Liver (tissue), 9 donors: Measurements from ENCODE around the gene MAP1A. TPM values are rescaled to one million over a fixed set of nuclear protein-coding genes. Genes with fewer than 3 reads are reported as not detected.

Experiments used
- DNase-seq: peaks from one replicate; pipeline ENCODE4 v3.0.0-alpha.2; 2017; ENCODE audit warnings: low spot score
- H3K27ac ChIP-seq, 2 donors: one replicate each; pipeline ENCODE4 v1.7.0; 2013; ENCODE audit warnings: inconsistent platforms in 2 of 2, low read length in 2 of 2, control low read depth in 1 of 2, low read depth in 1 of 2, mild to moderate bottlenecking in 1 of 2
- H3K27me3 ChIP-seq, 4 donors: one replicate each; pipeline versions ENCODE4 v1.6.1 to v1.7.0; 2013; ENCODE audit warnings: low read length in 3 of 4, inconsistent platforms in 1 of 4, mild to moderate bottlenecking in 1 of 4, moderate library complexity in 1 of 4; ENCODE audit not compliant: control insufficient read depth in 4 of 4, insufficient read depth in 4 of 4
- H3K36me3 ChIP-seq, 4 donors: one replicate each; pipeline versions ENCODE4 v1.6.1 to v1.7.0; 2013; ENCODE audit warnings: low read length in 3 of 4, mild to moderate bottlenecking in 3 of 4, low read depth in 1 of 4, moderate library complexity in 1 of 4; ENCODE audit not compliant: control insufficient read depth in 4 of 4, insufficient read depth in 3 of 4
- H3K4me1 ChIP-seq, 4 donors: one replicate each; pipeline versions ENCODE4 v1.6.1 to v1.7.0; 2013; ENCODE audit warnings: low read length in 3 of 4, mild to moderate bottlenecking in 3 of 4, moderate library complexity in 1 of 4; ENCODE audit not compliant: control insufficient read depth in 4 of 4, insufficient read depth in 4 of 4
- H3K4me3 ChIP-seq, 3 donors: one replicate each; pipeline versions ENCODE4 v1.6.1 to v1.7.0; 2013; ENCODE audit warnings: low read length in 3 of 3, control low read depth in 1 of 3, low read depth in 1 of 3, mild to moderate bottlenecking in 1 of 3
- H3K9ac ChIP-seq, 2 donors: one replicate each; pipeline ENCODE4 v1.7.0; 2013; ENCODE audit warnings: low read length in 2 of 2, mild to moderate bottlenecking in 2 of 2, moderate library complexity in 2 of 2, control low read depth in 1 of 2, low read depth in 1 of 2
- H3K9me3 ChIP-seq, 4 donors: one replicate each; pipeline versions ENCODE4 v1.6.1 to v1.7.0; 2013; ENCODE audit warnings: low read length in 3 of 4; ENCODE audit not compliant: control insufficient read depth in 4 of 4
- ATF3 ChIP-seq: IDR thresholded peaks from 2 replicates; pipeline ENCODE4 v1.6.1; 2016; ENCODE audit warnings: antibody characterized with exemption
- CTCF ChIP-seq: fragments of 150-350 bp; IDR thresholded peaks from 2 replicates; pipeline ENCODE4 v1.5.1; 2017; ENCODE audit warnings: improper control_type of control experiment, low read depth, low read length; ENCODE audit not compliant: missing input control
- EGR1 ChIP-seq, 2 donors: IDR thresholded peaks; 2 replicates each; pipeline ENCODE4 v1.6.1; 2016 to 2018; ENCODE audit warnings: antibody characterized with exemption in 2 of 2, low read depth in 2 of 2
- FOXA1 ChIP-seq: IDR thresholded peaks from 2 replicates; pipeline ENCODE4 v1.6.1; 2016; ENCODE audit warnings: antibody characterized with exemption
- FOXA2 ChIP-seq: IDR thresholded peaks from 2 replicates; pipeline ENCODE4 v1.6.1; 2016; ENCODE audit warnings: antibody characterized with exemption
- GABPA ChIP-seq, 2 donors: IDR thresholded peaks in 1 of 2; conservative IDR thresholded peaks in 1 of 2; 2 replicates each; pipeline ENCODE4 v1.6.1; 2016; ENCODE audit warnings: antibody characterized with exemption in 2 of 2, mild to moderate bottlenecking in 1 of 2, moderate library complexity in 1 of 2
- HNF4A ChIP-seq, 2 donors: conservative IDR thresholded peaks; 2 replicates each; pipeline ENCODE4 v1.6.1; 2016; ENCODE audit warnings: antibody characterized with exemption in 2 of 2, mild to moderate bottlenecking in 2 of 2
- HNF4G ChIP-seq: IDR thresholded peaks from 2 replicates; pipeline ENCODE4 v1.6.1; 2016; ENCODE audit warnings: antibody characterized with exemption
- JUND ChIP-seq, 2 donors: IDR thresholded peaks; 2 replicates each; pipeline ENCODE4 v1.6.1; 2016; ENCODE audit warnings: antibody characterized with exemption in 2 of 2
- MAX ChIP-seq: IDR thresholded peaks from 2 replicates; pipeline ENCODE4 v1.6.1; 2016; ENCODE audit warnings: antibody characterized with exemption
- NR2F2 ChIP-seq: IDR thresholded peaks from 2 replicates; pipeline ENCODE4 v1.6.1; 2016; ENCODE audit warnings: antibody characterized with exemption
- RAD21 ChIP-seq, 2 donors: IDR thresholded peaks; 2 replicates each; pipeline ENCODE4 v1.6.1; 2016; ENCODE audit warnings: antibody characterized with exemption in 2 of 2, mild to moderate bottlenecking in 2 of 2
- REST ChIP-seq: IDR thresholded peaks from 2 replicates; pipeline ENCODE4 v1.6.1; 2016; ENCODE audit warnings: antibody characterized with exemption, mild to moderate bottlenecking
- RXRA ChIP-seq, 2 donors: IDR thresholded peaks; 2 replicates each; pipeline ENCODE4 v1.6.1; 2017 to 2018; ENCODE audit warnings: antibody characterized with exemption in 2 of 2, mild to moderate bottlenecking in 1 of 2
- SP1 ChIP-seq: IDR thresholded peaks from 2 replicates; pipeline ENCODE4 v1.6.1; 2018; ENCODE audit warnings: antibody characterized with exemption, mild to moderate bottlenecking
- TAF1 ChIP-seq: conservative IDR thresholded peaks from 2 replicates; pipeline ENCODE4 v1.6.1; 2016; ENCODE audit warnings: antibody characterized with exemption, mild to moderate bottlenecking
- ZBTB33 ChIP-seq: IDR thresholded peaks from 2 replicates; pipeline ENCODE4 v1.6.1; 2016; ENCODE audit warnings: antibody characterized with exemption
- WGBS: extraction: QIAGEN DNeasy Blood & Tissue Kit; methylation state at CpG from one replicate; pipeline ENCODE4 v1.1.7; 2013; 5-methylcytosine and 5-hydroxymethylcytosine counted together
- polyA plus RNA-seq, 2 donors: library from polyadenylated mRNA; stranded (reverse) in 1 of 2; unstranded in 1 of 2; fragments of 200-250 nt in 1 of 2; fragments of >200 nt in 1 of 2; fragmentation: Nextera tagmentation in 1 of 2; extraction: Ambion mirVana in 1 of 2; gene quantifications; one replicate each; pipeline versions ENCODE4 v1.2.1 to v1.2.3, GENCODE V29; 2013 to 2015
- total RNA-seq, 2 donors: library from RNA; depleted of rRNA; stranded (reverse); fragments of >200 nt; gene quantifications; one replicate each; pipeline ENCODE4 v1.2.3, GENCODE V29; 2014
- donor health status: healthy.
- donor health status: healthy.
- donor health status: healthy.
- donor health status: healthy.
- donor health status: healthy.

The MAP1A gene
- total and polyA plus RNA-seq, 4 donors = 0.11 to 0.89 (median 0.28) TPM

- TF ChIP-seq REST (no peak), SP1 (no peak), RXRA (IDR thresholded peaks at IDR 0.05) (no peak), FOXA1 (no peak)
Measured at GRCh38 chr15:43526261-43526930, 9.0 kb downstream of the MAP1A start (continued).

- DNase-seq = no peak
- H3K27me3 ChIP-seq = no peaks in the 10 kb centered on the region
- WGBS = 81% methylated on average over 9 of the region's 9 CpGs
- H3K4me3 ChIP-seq = no peak overlapping the region
- H3K4me1 ChIP-seq = no peaks in the 10 kb centered on the region
- no peak for TF ChIP-seq FOXA2
- TF ChIP-seq NR2F2 = no peak
- TF ChIP-seq FOXA1 = no peak
- TF ChIP-seq RXRA (IDR thresholded peaks at IDR 0.05) = no peak
- TF ChIP-seq SP1 = no peak
- TF ChIP-seq REST = no peak
- TF ChIP-seq JUND (IDR thresholded peaks at IDR 0.05) = no peak
- no peak for TF ChIP-seq HNF4A (conservative IDR thresholded peaks at IDR 0.05)
- no peak for TF ChIP-seq MAX
- no peak for TF ChIP-seq ATF3
- TF ChIP-seq CTCF = no peak
- TF ChIP-seq TAF1 = no peak
- TF ChIP-seq EGR1 (IDR thresholded peaks at IDR 0.05; ENCODE audit: low read depth in 2 of 2) = no peak
- TF ChIP-seq HNF4G = no peak
- no peak for TF ChIP-seq ZBTB33
- no peak for TF ChIP-seq GABPA (IDR thresholded peaks at IDR 0.05 in 1 of 2, conservative IDR thresholded peaks at IDR 0.05 in 1 of 2)
- no peak for TF ChIP-seq RAD21 (IDR thresholded peaks at IDR 0.05)
- H3K27ac ChIP-seq = no peak overlapping the region
- no peaks in the 10 kb centered on the region for H3K9me3 ChIP-seq
- H3K36me3 ChIP-seq = no peaks in the 10 kb centered on the region
- no peak overlapping the region for H3K9ac ChIP-seq
Measured at GRCh38 chr15:43527016-43527801, 9.8 kb downstream of the MAP1A start.
